ENCODE results near the gene GLIS1.

DNA sequence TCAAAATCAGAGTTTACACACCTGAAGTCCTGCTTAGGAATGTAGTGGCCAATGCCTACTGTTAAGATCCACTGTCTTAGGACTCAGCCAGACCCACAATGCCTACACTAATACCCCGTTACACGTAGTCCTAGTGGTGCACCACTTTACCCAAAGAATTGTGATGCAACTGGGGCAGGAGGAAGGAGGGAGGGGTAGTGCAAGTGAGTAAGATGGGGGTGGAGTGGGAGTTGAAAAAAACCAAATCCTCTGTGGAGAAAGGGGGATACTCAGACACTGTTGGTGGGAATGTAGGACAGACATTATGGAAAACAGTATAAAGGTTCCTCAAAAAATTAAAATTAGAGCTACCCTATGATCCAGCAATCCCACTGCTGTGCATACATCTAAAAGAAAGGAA is 19.5 kb downstream of the GLIS1 start:
- no peak for TF ChIP-seq EZH2phosphoT487 (IDR thresholded peaks at IDR 0.05; ENCODE audit: borderline replicate concordance, low read length)
- no peak for TF ChIP-seq CTCF (conservative IDR thresholded peaks at IDR 0.05; ENCODE audit: low read depth, low read length)
